ENCODE results near the gene TRDN.

The TRDN gene, protein sequence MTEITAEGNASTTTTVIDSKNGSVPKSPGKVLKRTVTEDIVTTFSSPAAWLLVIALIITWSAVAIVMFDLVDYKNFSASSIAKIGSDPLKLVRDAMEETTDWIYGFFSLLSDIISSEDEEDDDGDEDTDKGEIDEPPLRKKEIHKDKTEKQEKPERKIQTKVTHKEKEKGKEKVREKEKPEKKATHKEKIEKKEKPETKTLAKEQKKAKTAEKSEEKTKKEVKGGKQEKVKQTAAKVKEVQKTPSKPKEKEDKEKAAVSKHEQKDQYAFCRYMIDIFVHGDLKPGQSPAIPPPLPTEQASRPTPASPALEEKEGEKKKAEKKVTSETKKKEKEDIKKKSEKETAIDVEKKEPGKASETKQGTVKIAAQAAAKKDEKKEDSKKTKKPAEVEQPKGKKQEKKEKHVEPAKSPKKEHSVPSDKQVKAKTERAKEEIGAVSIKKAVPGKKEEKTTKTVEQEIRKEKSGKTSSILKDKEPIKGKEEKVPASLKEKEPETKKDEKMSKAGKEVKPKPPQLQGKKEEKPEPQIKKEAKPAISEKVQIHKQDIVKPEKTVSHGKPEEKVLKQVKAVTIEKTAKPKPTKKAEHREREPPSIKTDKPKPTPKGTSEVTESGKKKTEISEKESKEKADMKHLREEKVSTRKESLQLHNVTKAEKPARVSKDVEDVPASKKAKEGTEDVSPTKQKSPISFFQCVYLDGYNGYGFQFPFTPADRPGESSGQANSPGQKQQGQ

DNA sequence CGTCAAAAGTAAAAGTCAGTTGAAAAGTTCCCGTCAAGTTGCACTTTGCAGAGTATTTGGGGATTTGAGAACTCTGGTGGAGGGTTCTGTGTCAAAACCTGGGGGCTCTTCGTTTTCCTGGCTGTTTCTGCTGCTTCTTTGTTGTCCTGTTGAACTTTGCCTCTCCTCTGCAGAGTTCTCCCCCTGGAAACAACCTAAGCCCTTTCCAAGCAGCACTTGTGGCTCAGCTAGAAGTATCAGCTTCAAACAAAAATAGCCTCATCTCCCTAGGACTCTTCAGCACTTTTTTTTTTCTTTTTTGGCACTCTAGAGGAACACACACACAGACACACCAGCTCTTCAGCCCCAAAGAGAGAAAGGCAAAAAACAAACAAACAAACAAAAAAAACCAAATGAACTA is at the start of gene TRDN:
Gene TRDN, minus strand, starts transcription at position 169 of the 400 bp plus-strand sequence. CDS start 175 bp downstream, outside the sequence.
- no peak for DNase-seq (ENCODE audit: low read depth)

DNA sequence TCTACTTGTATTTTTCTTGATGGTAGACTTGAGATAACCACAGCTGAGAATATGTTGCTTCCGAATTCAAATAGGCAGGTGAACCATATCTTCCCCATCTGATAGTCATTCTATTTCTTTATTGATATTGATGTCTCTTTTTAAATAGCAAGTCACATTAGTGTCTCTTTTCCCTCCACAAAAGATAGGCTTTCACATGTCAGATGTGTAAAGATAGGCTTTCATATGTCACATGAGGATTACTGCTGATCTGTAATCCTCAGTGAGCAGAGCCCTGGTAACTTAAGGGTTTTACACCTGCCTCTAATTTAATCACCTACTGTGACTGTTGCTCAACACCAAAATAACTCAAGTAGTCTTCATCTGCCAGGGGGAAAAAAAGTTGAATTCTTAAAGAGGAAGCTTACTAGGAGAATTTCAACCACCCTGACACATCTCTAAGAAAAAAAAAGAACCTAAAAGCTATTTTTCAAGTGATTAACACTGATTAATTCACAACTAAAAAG is 45.3 kb upstream of the TRDN start:
- no peak for DNase-seq (ENCODE audit: low read depth)

DNA sequence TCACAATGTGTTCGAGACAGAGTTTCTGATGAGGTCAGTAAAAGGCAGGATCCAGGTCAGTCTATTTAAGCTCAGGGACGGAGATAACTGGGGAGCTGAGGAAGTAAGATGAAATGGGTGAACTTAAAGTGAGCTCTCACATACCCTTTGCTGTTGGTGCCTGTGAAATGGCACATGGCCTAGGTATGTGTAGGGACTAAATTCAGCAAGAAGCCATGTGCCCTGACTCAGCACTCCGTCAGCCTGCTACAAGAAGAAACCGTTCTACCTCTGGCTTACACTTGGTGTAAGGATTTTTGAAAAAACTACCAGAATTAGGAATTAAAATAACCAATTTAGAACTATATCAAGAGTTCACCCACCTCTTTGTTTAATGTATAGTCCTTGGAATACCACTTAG is 41.1 kb upstream of the TRDN start:
- DNase-seq (ENCODE audit: low read depth): no peak

DNA sequence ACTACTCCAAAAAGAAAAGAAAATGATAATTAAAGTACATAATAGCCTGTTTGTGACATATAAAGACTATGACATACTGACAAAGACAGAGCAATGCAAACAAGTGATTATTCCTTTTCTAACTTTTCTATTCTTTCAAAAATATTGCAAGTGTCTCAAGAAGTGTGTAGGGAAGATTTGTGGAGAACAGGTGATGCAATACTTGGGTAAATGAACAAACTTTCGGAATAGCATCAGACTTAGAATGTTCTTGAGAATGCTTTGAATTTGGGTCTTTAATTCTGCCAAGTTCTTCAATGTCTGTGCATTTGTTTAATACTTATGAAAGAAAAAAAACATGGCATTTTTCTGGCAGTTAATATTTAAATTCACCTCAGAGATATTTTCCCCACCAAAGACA is 40.0 kb upstream of the TRDN start:
- DNase-seq (ENCODE audit: low read depth): no peak

DNA sequence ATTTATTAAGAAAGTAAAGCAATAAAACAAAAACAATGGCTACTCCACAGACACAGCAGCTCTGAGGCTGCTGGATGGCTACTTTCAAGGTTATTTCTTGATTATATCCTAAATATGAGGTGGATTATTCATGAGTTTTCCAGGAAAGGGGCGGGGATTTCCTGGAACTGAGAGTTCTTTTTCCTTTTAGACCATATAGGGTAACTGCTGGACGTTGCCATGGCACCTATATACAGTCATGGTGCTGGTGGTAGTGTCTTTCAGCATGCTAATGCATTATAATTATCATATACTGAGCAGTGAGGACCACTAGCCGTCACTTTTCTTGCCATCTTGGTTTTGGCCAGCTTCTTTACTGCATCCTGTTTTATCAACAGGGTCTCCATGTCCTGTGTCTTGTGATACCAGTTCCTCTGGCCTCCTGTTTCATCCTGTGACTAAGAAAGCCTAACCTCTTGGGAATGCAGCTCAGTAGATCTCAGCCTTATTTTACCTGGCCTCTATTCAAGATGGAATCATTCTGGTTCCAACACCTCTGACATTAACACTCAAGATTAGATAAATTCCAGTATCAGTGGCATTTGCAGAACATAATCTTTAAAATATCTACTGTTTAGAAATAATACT is 32.3 kb upstream of the TRDN start:
- no peak for DNase-seq (ENCODE audit: low read depth)

DNA sequence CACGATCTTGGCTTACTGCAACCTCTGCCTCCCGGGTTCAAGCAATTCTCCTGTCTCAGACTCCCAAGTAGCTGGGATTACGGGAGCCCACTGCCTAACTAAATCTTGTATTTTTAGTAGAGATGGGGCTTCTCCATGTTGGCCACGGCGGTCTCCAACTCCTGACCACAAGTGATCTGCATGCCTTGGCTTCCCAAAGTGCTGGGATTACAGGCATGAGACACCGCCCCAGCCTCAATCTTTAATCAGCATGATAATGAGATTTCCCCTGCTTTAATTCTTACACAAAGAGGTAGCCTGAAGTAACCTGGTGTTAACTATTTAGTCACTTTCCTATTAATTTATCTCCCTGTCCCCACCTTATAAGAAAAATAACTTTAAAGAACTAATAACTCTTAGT is 31.3 kb upstream of the TRDN start:
- DNase-seq (ENCODE audit: low read depth): no peak

DNA sequence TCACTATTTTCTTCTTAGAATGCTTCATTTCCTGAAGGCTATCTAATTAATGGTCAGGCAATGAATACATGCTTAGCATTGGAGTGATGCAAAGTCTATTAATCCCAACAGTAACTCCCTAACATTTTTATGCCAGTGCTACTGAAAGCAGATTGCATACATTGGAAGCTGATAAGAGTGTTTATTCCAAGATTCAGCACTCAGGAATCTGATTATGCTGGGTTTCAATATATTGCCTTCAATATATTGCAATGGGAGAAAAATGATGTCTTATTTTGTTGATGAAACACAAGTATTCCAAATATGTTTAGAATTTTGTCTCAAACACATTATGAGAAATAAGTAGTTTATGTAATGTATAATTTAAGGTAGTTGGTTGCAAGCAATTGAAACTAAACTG is 26.7 kb upstream of the TRDN start:
- DNase-seq (ENCODE audit: low read depth): no peak

DNA sequence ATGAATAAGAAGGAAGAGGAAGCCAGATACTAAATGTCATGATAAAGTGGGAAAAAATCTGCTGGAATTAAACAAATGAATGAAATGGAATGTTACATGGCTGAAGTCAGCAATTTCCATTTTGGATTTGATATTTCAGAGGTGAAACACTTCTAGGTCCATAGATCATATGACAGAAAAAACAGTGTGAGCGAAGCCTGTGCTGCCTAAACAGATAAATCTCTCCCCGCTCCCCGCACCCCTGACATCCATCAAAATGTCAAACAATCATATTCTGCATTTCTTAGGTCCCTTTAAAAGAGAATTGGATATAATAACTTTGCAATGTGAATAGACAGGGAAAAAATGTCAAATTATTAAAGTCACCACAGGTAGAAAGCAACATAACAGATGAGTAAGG is 26.0 kb upstream of the TRDN start:
- DNase-seq (ENCODE audit: low read depth): no peak

DNA sequence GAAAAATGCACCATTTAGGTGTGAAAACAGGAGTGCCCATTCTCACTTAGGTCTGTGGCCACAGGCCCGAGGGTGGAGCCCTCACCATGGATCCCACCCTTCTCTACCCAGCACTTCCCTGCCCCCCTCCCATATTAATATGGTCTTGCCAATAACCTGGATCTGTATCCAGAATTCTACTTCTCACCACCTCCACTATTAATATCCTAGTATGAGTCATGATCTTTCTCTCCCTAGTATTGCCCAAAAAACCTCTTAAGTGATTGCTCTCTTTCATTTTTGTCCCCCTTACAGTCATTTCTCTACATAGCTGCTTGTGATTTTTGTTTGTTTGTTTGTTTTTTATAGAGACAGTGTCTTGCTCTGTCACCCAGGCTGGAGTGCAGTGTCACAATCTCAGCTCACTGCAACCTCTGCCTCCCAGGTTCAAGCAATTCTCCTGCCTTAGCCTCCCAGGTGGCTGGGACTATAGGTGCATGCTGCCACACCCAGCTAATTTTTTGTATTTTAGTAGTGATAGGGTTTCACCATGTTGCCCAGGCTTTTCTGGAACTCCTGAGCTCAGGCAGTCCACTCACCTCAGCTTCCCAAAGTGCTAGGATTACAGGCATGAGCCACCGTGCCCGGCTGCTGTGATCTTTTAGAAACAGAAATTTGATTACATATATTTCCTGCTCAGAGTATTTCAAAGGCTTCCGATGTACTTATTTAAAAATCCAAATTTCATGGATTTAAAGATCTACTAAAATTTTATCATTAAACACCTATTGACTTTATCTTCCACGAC is 24.5 kb upstream of the TRDN start:
- DNase-seq (ENCODE audit: low read depth): no peak

DNA sequence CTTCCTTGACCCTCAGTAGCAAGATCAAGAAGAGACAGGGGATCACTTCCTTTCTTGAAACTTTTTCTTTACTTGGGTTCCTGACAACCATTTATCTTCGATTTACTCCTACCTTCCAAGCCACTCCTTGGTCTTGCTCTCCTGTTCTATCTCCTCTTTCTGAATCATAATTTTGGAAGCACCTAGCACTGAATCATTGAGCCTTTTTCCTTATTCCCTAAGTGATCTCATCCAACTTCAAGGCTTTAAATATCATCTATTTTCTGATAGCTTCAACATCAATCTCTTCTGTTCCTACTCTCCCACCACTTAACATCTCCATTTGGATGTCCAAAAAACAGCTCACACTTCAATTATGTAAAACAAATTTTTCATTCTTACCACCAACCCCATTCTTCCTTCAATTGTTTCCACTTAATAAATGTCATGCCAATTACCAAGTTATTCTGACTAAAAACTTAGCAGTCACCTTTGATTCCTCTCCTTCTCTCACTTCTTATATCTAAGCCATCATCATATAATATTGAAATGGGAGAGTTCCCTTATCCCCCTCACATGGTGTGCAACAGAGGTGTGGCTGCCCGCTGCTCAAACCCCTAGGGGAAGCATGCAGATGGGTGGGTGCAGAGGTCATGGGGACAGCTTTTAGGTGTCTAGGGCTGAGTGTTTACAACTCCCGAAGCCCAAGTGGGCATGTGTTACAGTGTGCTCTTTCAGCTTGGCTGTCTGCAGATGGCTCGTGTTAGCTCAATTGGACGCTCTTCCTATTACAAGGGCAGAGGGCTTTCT is 23.4 kb upstream of the TRDN start:
- DNase-seq (ENCODE audit: low read depth): no peak

DNA sequence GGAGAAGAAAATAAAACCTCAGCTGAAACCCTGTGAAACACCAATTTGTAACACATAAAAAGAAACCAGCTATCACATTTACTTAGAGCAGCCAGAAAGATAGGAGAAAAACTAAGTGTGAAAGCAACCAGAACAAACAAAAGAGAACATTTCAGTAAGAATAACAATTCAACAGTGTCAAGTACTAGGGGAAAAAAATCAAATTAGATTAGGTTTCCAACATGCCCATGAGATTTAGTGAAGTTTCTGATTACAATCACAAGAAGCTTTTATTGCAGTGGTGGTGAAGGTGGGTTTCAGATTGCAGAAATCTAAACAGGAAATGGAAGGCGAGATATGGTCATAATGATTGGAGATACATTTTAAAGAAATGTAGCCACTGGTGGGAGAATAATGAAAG is 22.1 kb upstream of the TRDN start:
- no peak for DNase-seq (ENCODE audit: low read depth)

DNA sequence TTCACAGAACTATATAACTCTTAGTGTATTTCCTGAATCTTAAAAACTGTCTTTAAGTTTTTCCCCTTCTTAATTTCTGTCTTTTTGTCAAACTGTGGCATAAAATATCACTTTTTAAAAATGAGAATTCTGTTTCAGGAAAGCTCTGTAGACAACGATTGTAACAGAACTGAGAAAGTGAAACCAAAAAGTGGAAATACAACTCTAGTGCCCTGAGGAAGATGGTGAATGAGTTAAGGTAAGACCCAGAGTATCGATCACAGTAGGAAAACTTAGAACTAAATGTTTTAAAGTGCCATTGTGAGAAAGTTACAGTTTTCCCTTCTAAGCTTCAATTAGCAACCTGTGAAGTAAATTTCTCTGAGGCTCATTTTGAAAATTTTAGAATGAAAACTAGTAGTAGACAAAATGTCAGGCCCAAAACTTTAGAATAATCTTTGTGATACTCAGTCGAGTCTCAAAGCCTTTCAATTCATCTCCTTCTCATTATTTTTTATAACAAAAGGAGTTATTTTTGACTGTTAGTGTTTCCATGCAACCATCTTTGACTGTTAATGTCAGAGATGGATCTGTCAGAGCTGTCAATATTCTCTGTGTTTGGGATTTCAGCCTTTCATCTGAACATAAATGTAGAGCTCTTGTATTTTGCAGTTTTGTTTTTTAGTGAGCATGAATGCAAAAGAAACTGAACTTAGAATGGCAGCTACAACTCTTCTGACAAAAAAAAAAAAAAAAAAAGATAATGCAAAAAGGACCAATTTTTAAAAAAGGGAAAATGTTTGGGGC is 19.0 kb upstream of the TRDN start:
- DNase-seq (ENCODE audit: low read depth): no peak

DNA sequence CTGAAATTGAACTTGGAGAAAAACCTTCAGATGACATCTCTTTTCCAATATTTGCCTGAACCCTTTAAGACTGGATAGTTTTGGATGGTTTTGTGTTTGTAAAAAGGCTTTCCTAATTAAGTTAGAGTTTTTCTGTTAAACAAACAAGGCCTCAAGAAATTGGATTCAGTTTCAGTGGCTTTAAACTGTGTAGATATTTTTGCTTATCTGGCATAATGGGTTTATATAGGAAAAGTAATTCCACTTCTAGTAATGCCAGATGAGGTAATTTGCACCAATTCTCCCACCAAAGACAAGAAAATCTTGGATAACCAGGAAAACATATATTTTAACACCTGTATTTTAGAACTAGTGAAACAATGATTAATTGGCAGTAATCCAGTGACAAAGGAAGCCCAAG is 12.0 kb upstream of the TRDN start:
- no peak for DNase-seq (ENCODE audit: low read depth)

DNA sequence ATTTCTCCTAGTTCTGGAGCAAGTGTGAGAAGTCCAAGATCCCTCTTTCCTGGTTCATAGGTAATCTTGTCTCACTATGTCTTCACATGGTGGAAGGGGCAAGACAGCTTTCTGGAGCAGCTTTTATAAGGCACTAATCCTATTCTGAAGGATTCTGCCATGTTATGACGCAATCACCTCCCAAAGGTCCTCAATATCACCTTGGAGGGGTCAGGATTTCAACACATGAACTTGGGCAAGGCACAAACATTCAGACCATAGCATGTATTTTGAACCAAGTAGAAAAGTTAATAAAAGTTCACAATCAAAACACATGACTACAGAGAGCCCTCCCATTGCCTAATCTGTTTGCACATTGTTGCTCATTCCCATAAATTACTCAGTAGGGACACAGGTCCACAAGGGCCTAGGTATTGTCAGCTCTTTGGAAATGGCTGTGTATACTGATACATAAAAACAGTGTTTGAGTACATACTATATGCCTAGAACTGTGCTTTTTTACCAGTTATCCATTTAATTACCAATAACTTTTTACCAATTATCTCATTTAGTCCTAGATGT is 11.3 kb upstream of the TRDN start:
- no peak for DNase-seq (ENCODE audit: low read depth)

DNA sequence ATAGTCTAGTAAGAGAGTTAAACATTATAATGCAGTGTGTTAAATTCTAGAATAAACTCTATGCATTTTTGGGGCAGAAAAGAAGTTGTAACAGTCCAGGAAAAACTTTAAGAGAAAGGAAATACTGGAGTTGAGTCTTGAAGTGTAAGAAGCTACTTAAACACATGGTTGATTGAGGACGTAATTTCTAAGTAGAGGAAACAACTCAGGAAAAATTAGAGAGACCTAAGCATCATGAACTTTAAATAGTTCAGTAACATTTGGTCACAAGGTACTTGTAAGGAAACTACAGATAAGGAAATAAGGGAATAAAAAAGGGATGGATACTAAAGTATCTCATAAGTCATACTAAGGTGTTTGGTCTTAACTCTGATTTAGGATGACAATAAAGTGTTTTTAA is 4.7 kb upstream of the TRDN start:
- DNase-seq (ENCODE audit: low read depth): no peak

DNA sequence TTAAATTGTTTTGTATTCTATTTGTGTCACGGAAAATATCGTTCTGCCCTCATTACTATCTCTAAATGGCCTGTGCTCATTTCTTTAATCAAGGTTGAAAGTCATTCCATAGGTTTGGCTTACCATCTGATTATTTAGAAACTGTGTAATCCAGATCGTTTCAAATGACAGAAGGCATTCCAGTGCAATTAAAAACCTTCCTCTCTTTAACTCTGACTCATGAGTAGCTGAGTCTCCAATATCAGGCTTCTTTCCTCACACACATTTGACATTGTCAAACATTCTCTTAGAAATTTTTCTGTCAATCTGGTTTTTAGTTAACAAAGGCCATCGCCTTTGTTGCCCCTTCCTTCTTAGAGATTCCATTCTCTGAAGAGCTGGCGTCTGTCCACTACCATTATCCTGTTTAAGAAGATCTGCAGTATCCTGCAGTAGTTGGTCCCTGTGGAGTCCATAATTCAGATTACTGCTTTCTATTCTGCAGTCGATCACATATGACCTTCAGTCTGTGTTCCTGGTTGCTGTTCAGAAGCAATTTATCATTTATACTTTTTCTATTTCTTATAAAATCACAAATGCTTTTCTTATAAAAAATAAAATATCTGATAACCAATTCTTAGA is 3.9 kb upstream of the TRDN start:
- DNase-seq (ENCODE audit: low read depth): no peak

DNA sequence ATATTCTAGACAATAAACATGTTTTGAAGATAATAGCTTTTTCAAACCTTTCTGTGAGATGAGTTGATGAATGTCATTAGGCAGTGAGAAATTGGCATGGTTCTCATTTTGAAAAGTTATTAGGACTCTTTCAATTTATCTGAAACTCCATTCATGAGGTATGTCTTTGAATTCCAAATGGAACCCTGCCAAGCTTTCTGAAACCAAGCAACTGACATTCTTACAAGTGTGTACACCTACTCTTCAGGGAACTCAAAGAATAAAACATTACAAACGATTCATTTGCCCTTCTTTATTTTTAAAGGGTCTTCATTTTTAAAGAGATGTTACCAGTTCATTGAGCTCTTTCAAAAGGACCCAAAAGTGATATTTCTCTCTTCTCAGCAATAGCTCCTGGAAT is 2.1 kb upstream of the TRDN start:
- DNase-seq (ENCODE audit: low read depth): no peak

DNA sequence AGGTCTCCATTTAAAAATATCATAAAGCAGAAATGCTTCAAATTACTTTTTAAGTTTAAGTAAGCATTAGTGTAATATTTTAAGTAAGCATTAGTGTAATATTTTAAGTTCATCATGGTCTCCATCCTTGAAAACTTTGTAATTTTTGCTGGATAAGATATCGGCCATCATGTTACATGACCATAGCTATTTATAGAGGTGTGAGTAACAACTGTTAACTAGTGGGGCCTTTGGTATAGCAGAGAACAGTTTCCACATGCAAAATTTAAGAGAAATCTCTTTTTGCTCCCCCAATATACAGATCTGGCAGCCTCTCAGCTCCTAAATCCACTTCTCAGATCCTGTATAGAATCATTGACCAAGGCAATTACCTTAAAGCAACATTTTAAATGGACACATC is 468 bp downstream of the TRDN start:
- DNase-seq (ENCODE audit: low read depth): no peak

DNA sequence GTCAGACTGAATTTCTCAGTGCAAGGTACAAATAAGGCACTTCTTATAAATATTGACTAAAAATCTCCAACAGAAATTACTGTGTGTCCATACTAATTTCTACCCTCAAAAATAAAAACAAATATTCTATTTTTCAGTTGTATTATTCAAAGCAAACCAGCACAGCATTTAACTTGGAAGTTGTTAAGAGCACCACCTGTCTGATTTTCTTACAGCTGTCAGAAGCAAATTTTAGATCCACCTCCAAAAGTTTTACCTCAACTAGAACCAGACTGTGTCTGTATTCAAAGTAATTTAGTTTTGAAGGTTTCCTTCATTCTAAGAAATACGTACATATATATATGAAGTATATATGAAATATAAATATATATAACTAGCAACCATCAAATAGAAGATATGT is 1.2 kb downstream of the TRDN start:
- no peak for DNase-seq (ENCODE audit: low read depth)

DNA sequence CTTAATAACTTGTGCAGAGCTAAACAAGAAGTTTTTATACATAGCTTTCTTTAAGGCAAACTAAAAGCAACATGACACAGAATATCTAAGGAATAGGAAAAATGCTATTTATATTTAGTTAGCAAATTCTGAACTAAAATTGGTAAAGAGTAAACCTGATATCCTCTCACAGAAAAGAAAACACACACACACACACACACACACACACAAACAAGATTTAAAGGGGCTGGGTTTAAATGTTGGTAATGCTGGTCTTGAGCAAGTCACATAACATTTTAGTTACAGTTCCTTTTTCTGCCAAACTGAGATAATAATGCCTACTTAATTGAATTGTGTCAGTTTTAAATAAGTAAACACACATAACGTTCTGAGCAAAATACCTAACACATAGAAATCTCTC is 1.6 kb downstream of the TRDN start:
- no peak for DNase-seq (ENCODE audit: low read depth)
